HG03457 (cell line): Measurements from ENCODE around the gene DSG4.
"Not testable (repeated sequence)": the region's sequence is repeated elsewhere in the genome, so short reads cannot be mapped to it uniquely, and the experiment has no call there.

Experiments used
- ATAC-seq: cut with Tn5 transposase; IDR thresholded peaks from one replicate; pipeline ENCODE4 v1.9.1; 2021; ENCODE audit warnings: moderate number of reproducible peaks; ENCODE audit not compliant: unreplicated experiment

DSG4 gene

DNA sequence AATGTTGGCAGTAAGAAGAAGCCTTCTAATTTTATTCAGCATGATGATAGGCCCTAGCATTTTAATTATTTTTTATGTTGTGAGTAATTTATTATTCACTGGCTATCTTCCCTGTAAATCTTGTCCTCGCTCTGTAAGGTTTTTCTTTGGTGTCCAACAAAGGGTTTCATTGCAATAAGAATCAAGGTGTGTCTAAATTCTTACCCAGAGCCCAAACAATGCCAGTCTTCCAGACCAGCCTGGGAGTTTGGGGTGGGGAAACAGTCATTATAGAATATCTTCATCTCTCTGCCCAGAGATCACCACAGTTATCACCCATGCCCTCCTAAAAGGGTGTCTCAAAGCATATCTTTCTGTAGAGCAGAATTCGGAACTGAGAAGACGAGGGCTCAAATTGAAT lies at the start of gene DSG4:
Gene DSG4 (plus strand): TSS at position 301 of the 400 bp plus-strand sequence. CDS start 135 bp downstream, outside the sequence.
- no peak for ATAC-seq

DNA sequence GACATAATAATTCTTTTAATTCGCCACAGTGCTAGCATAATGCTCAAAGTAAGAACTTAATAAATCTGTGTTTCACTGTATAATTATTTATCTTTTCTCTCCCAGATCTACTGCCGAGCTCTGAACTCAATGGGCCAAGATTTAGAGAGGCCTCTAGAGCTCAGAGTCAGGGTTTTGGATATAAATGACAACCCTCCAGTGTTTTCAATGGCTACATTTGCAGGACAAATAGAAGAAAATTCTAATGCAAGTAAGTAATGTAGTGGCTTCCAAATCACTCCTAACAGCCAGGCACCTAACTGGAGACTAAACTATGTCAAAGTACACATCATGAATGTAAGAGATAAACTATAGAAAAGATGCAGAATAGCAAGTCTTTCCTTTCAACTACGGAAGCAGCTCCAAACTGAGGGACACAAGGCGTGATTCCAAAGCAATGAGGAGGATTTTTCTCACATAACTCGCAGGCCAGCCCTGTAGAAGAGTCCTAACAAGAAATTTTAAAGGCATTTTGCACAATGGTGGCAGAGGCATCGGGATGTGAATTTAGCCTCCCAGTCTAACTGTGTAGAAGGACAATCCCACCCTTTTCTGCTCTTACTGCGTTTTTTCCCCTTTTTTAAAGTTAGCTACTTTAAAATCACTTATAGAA lies 46.7 kb upstream of the DSG4 start:
- ATAC-seq, result no peak

GRCh38 chr18:31343454-31343853 lies 33.1 kb upstream of the DSG4 start:
- ATAC-seq, result no peak

GRCh38 chr18:31353336-31353735 lies 23.2 kb upstream of the DSG4 start:
- not testable (repeated sequence) for ATAC-seq

DNA sequence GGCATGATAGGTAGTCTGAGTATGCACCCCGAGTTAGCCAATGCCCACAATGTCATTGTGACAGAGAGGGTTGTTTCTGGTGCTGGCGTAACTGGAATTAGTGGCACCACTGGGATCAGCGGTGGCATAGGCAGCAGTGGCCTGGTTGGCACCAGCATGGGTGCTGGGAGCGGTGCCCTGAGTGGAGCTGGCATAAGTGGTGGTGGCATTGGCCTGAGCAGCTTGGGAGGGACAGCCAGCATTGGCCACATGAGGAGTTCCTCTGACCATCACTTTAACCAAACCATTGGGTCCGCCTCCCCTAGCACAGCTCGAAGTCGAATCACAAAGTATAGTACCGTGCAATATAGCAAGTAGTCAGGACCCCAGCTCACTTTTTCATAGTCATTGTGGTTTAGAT lies 21.6 kb upstream of the DSG4 start:
- no peak for ATAC-seq

- ATAC-seq, result no peak
These were observed 20.6 kb upstream of the DSG4 start for GRCh38 chr18:31356025-31356424.

DNA sequence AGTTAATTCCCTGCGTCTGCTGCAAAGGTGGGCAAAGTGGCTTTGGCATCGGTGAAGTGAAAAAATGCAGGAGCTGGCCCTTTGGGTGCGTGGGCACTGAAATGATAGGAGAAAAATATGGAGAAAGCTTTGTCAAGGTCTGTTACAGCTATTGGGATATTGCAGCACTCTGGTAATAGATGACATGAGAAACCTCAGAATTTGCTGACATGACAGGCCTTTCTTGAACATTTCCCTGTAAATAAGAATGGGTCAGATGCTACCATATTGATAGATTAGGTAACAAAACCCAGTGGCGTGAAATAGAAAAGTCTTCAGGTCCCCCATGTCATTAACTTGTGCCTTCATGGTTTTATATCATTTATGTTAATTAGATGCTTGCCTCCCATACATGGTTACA lies 12.4 kb upstream of the DSG4 start:
- ATAC-seq, result no peak

GRCh38 chr18:31369478-31369877 lies 7.1 kb upstream of the DSG4 start:
- no peak for ATAC-seq

- ATAC-seq, result no peak
These were observed 4.6 kb upstream of the DSG4 start for GRCh38 chr18:31371989-31372388.

- ATAC-seq, result no peak
These were observed 2.9 kb upstream of the DSG4 start for GRCh38 chr18:31373641-31374040.

DNA sequence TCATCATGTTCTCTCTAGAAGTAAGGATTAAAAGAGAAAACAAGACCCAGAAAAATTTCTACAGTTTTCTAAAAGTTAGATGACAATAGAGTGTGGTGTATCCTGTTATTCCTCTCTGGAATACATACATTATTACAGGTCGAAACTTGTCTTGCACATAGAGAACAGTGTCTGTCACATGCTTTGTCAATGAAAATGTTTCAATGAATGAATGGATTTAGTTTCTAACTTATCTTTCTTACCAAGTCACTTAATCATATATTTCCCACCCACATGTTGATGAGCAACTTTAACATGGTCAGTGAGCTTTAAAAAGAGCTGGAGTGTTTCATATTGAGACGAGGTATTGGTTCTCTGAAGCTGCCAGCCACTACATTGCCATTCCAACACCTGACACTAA lies 4.3 kb downstream of the DSG4 start:
- ATAC-seq, result no peak

DNA sequence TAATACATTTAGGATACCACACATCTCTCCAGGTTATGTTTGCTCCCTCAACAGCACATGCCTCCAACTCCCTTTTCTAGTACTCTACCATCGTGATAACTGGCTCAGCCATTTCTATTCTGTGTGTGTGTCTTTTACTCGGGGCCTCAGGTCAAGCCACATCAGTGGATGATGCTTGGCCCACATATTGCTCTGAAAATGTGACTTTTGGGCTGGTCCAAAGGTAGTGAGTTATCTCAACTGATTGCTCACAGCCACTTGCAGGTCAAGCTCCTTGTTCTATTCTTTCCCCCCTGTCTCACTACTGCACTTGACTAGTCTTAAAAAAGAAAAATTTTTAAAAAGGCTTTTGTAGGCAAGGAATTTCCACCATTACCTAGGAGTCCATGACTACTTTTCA lies 5.5 kb downstream of the DSG4 start:
- no peak for ATAC-seq

GRCh38 chr18:31386741-31387140 lies 10.2 kb downstream of the DSG4 start:
- no peak for ATAC-seq

GRCh38 chr18:31393286-31393685 lies 16.7 kb downstream of the DSG4 start:
- ATAC-seq, result no peak

DNA sequence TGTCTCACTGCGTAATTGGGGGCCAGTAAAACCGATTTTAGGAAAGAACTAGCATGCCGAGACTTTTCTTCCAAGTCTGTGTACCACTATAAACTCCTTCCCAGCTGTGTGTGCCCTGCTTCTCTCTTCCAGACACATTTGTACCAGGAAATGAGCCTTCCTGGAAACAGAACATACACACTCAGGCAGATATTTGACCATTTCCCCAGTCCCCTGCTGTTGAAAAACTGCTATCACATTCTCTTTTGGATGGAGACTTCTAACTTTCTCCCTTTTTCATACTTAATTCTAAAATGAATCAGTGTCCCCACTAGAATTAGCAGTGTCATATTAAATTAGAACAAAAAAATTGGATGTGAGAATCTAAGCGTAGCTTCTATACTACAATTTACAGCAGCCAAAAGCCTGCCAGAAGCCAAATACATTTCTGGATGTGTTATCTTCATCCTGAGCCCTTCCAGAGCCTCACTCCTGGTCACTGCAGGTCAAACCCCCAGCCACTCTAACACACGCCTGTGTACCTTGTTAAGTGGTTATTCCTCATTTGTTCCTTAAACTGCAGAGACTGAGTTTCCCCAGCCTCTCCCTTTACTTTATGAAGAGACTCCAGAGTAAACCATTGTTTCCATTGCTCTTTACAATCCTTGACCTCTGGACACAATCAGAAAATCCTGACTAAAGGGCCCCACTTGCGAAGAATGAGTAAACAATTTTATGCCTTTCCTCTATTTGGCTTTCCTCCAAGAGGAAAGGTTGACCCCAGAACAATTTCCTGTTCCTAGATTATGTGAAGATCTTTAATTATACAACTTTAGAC lies 20.4 kb downstream of the DSG4 start:
- ATAC-seq, result no peak

GRCh38 chr18:31398191-31398590 lies 21.6 kb downstream of the DSG4 start:
- no peak for ATAC-seq

DNA sequence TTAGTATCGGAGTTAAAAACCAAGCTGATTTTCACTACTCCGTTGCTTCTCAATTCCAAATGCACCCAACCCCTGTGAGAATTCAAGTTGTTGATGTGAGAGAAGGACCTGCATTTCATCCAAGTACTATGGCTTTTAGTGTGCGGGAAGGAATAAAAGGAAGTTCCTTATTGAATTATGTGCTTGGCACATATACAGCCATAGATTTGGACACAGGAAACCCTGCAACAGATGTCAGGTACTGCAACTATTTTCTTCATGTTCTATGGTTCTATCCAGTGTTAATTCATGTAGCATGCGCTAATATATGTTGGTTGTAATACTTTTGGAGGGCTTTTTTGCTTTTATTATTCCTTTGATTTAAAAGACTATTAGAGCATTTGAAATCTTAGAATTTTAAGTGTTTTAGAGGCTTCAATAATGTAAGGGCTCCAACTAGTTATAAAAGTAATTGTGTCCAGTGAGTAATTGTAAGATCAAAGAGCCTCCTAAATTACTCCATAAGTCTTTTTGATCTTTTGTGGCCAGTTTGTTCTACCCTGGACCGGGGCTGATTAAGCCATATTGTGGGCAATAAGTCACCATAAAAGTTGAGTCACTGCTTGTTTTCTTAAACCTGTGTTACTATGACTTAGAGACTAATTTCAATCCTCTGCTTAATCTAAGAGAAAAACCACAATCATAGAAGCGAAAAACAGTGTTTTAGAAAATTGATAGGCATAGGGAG lies 22.9 kb downstream of the DSG4 start:
- no peak for ATAC-seq

DNA sequence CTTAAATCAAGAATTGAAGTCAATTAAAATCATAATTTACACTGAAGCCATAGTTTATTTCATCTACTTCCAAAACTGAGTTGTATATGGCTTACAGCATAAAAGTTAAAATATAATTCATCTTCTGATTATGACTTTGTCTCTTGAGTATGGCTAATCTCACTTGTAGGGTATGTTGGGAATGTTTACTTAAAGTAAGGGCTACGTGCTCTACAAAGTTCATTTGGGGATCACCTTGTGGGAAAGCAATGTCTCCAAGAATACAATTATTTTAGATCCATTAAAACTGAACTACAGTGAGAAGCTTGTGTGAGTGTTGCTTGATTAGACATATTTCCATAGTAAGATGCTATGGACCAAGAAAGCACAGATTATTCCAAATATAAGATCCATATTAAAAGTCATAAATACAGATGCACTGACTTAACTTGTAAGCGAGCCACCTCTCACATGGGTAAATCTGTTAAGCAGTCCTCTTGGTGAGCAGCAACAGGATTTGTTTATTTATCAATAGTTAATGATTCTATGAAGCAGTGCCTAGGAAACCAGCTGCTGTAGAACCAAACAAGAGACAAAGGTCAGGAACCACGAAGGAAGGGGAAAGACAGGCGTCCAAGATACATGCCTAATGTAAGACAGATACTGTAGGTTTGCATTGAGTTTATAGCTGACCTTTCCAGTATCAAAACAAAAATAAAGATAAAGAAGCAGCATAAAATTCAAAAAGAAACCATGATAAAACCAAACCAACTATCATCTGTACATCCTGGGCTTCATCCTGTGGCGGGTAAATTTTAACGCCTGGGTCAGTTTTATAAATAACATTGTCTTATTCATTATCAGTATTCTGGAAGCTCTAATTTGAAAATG lies 24.8 kb downstream of the DSG4 start:
- no peak for ATAC-seq

GRCh38 chr18:31402026-31402373 lies 25.4 kb downstream of the DSG4 start:
- ATAC-seq, result no peak

DNA sequence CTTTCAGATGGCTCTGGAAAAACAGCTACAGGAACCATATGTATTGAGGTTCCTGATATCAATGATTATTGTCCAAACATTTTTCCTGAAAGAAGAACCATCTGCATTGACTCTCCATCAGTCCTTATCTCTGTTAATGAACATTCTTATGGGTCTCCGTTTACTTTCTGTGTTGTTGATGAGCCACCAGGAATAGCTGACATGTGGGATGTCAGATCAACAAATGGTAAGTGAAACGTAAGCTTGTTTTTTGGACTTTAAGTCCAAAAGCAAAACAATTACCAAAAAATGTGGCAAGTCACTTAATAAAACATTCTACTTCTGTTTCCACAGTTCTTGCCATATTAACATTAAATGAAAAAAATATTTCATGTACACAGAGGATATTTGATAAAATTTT lies 26.8 kb downstream of the DSG4 start:
- ATAC-seq, result no peak

DNA sequence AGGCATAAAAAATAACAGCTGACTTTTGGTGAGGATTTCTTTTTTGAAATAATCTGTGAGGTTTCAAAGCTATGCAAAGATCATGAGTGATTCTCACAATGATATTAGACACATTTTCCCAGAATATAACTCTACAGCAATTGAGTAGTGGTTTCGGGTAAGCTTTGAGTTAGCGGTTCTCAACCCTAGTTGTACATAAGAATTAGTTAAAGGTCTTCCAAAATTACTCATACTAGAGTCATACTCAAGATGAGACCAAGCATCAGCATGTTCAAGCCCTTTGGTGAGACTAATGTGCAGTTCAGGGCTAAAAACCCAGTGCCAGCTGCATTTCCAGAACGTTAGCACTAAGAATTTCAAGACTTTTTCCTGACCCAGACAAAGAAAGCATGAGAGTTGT lies 31.1 kb downstream of the DSG4 start:
- no peak for ATAC-seq
